H9 (cell line): ENCODE results near the gene RNASEH2B. TPM values are rescaled to one million over a fixed set of nuclear protein-coding genes. Genes with fewer than 3 reads are reported as not detected.

Experiments used
- DNase-seq: peaks from one replicate; pipeline ENCODE4 v3.0.0-alpha.2; 2017
- H2AFZ ChIP-seq: one replicate; pipeline ENCODE4 v1.6.1; 2013; ENCODE audit warnings: mild to moderate bottlenecking, low read length, control low read depth, moderate library complexity
- H2AK5ac ChIP-seq: 2 replicates; pipeline ENCODE4 v1.6.1; 2013; ENCODE audit warnings: low read length, control low read depth, mixed read lengths; ENCODE audit not compliant: insufficient read length
- H2BK120ac ChIP-seq: one replicate; pipeline ENCODE4 v1.6.1; 2013; ENCODE audit warnings: low read depth, mild to moderate bottlenecking, low read length, control low read depth, inconsistent platforms; ENCODE audit not compliant: poor library complexity, severe bottlenecking
- H2BK12ac ChIP-seq: 2 replicates; pipeline ENCODE4 v1.6.1; 2013; ENCODE audit warnings: low read length, control low read depth, mixed read lengths, low read depth; ENCODE audit not compliant: insufficient read length
- H2BK15ac ChIP-seq: 2 replicates; pipeline ENCODE4 v1.6.1; 2013; ENCODE audit warnings: low read depth, low read length, control low read depth
- H2BK20ac ChIP-seq: one replicate; pipeline ENCODE4 v1.6.1; 2013; ENCODE audit warnings: low read depth, mild to moderate bottlenecking, low read length, control low read depth, inconsistent platforms; ENCODE audit not compliant: poor library complexity, severe bottlenecking
- H2BK5ac ChIP-seq: 2 replicates; pipeline ENCODE4 v1.6.1; 2013; ENCODE audit warnings: low read length, control low read depth, mixed read lengths; ENCODE audit not compliant: insufficient read length
- H3K14ac ChIP-seq: 2 replicates; pipeline ENCODE4 v1.6.1; 2013; ENCODE audit warnings: low read length, control low read depth; ENCODE audit not compliant: insufficient read depth
- H3K18ac ChIP-seq: 2 replicates; pipeline ENCODE4 v1.6.1; 2013; ENCODE audit warnings: low read depth, mild to moderate bottlenecking, mixed read lengths, low read length, control low read depth; ENCODE audit not compliant: insufficient read length
- H3K23ac ChIP-seq: 2 replicates; pipeline ENCODE4 v1.6.1; 2013; ENCODE audit warnings: low read length, control low read depth, mixed read lengths, low read depth; ENCODE audit not compliant: insufficient read length
- H3K23me2 ChIP-seq: 2 replicates; pipeline ENCODE4 v1.6.1; 2013; ENCODE audit warnings: low read depth, mild to moderate bottlenecking, mixed read lengths, low read length, control low read depth; ENCODE audit not compliant: insufficient read length, poor library complexity, severe bottlenecking
- H3K27ac ChIP-seq: 2 replicates; pipeline ENCODE4 v1.5.1; 2013; ENCODE audit warnings: low read length, control low read depth, mixed read lengths, low read depth; ENCODE audit not compliant: insufficient read length
- H3K27me3 ChIP-seq: 2 replicates; pipeline ENCODE4 v1.6.1; 2013; ENCODE audit warnings: low read length, control low read depth, inconsistent platforms; ENCODE audit not compliant: insufficient read depth
- H3K4ac ChIP-seq: 2 replicates; pipeline ENCODE4 v1.6.1; 2013; ENCODE audit warnings: low read depth, mild to moderate bottlenecking, control low read depth, inconsistent platforms, low read length, moderate library complexity
- H3K4me1 ChIP-seq: 2 replicates; pipeline ENCODE4 v1.6.1; 2013; ENCODE audit warnings: low read length, control low read depth, inconsistent platforms; ENCODE audit not compliant: insufficient read depth
- H3K4me2 ChIP-seq: 2 replicates; pipeline ENCODE4 v1.6.1; 2013; ENCODE audit warnings: low read length, control low read depth, mixed read lengths; ENCODE audit not compliant: insufficient read length, insufficient read depth
- H3K56ac ChIP-seq: 2 replicates; pipeline ENCODE4 v1.6.1; 2013; ENCODE audit warnings: low read depth, mild to moderate bottlenecking, mixed read lengths, low read length, control low read depth; ENCODE audit not compliant: insufficient read length
- H3K79me1 ChIP-seq: 2 replicates; pipeline ENCODE4 v1.6.1; 2013; ENCODE audit warnings: low read depth, mild to moderate bottlenecking, moderate library complexity, low read length, control low read depth, inconsistent platforms; ENCODE audit not compliant: insufficient read depth, poor library complexity, severe bottlenecking
- H3K79me2 ChIP-seq: 2 replicates; pipeline ENCODE4 v1.6.1; 2013; ENCODE audit warnings: low read length, control low read depth, inconsistent platforms; ENCODE audit not compliant: insufficient read depth
- H3K9ac ChIP-seq: 2 replicates; pipeline ENCODE4 v1.6.1; 2013; ENCODE audit warnings: low read length, control low read depth, mixed read lengths; ENCODE audit not compliant: insufficient read length; ENCODE audit errors: extremely low read depth
- H3K9me3 ChIP-seq: one replicate; pipeline ENCODE4 v1.6.1; 2013; ENCODE audit warnings: low read depth, low read length, inconsistent platforms; ENCODE audit not compliant: control insufficient read depth
- H3T11ph ChIP-seq: one replicate; pipeline ENCODE4 v1.6.1; 2013; ENCODE audit warnings: mild to moderate bottlenecking, low read length, control low read depth, inconsistent platforms
- H4K20me1 ChIP-seq: one replicate; pipeline ENCODE4 v1.6.1; 2013; ENCODE audit not compliant: control insufficient read depth, insufficient read length, insufficient read depth
- H4K5ac ChIP-seq: 2 replicates; pipeline ENCODE4 v1.6.1; 2013; ENCODE audit warnings: low read depth, mild to moderate bottlenecking, mixed read lengths, low read length, control low read depth; ENCODE audit not compliant: insufficient read length
- H4K8ac ChIP-seq: replicated peaks from 2 replicates; pipeline ENCODE4 v1.6.1; 2013; ENCODE audit warnings: low read length, control low read depth, mixed read lengths, low read depth; ENCODE audit not compliant: insufficient read length
- H4K91ac ChIP-seq: 2 replicates; pipeline ENCODE4 v1.6.1; 2013; ENCODE audit warnings: low read depth, mild to moderate bottlenecking, moderate library complexity, mixed read lengths, low read length, control low read depth; ENCODE audit not compliant: insufficient read length
- H3K27ac Mint-ChIP-seq, 3 experiments: 2 replicates in 2 of 3; 3 replicates in 1 of 3; pipeline ENCODE4 v1.8.0; 2020 to 2021; ENCODE audit warnings: mixed read lengths in 3 of 3, mild to moderate bottlenecking in 1 of 3, moderate library complexity in 1 of 3
- H3K27me3 Mint-ChIP-seq: 2 replicates; pipeline ENCODE4 v1.8.0; 2021; ENCODE audit warnings: low read depth, mild to moderate bottlenecking, moderate library complexity, mixed read lengths
- H3K36me3 Mint-ChIP-seq, 3 experiments: 2 replicates in 2 of 3; 3 replicates in 1 of 3; pipeline ENCODE4 v1.8.0; 2020 to 2021; ENCODE audit warnings: low read depth in 3 of 3, mixed read lengths in 3 of 3; ENCODE audit not compliant: insufficient read depth in 1 of 3
- H3K4me1 Mint-ChIP-seq, 2 experiments: 2 replicates each; pipeline ENCODE4 v1.8.0; 2020; ENCODE audit warnings: mixed read lengths in 2 of 2
- H3K4me3 Mint-ChIP-seq, 2 experiments: 2 replicates in 1 of 2; 3 replicates in 1 of 2; pipeline ENCODE4 v1.8.0; 2020 to 2021; ENCODE audit warnings: mild to moderate bottlenecking in 2 of 2, mixed read lengths in 2 of 2, moderate library complexity in 1 of 2
- H3K9me3 Mint-ChIP-seq, 2 experiments: 2 replicates in 1 of 2; 3 replicates in 1 of 2; pipeline ENCODE4 v1.8.0; 2020; ENCODE audit warnings: mild to moderate bottlenecking in 2 of 2, mixed read lengths in 2 of 2, moderate library complexity in 1 of 2
- WGBS: extraction: QIAGEN DNeasy Blood & Tissue Kit; methylation state at CpG from one replicate; pipeline ENCODE4 v1.1.7; 2013; ENCODE audit warnings: missing lambda C conversion rate, low lambda C conversion rate, mixed read lengths; ENCODE audit not compliant: insufficient read length; ENCODE audit errors: extremely low coverage; 5-methylcytosine and 5-hydroxymethylcytosine counted together
- total RNA-seq: library from RNA; stranded (reverse); gene quantifications from 2 replicates; pipeline ENCODE4 v1.2.1, GENCODE V29; 2021
- TF ChIP-seq, protein P1 (sequence below): fragments of 200-600 bp; sonication (generic); conservative IDR thresholded peaks from 3 replicates; pipeline ENCODE4 v1.8.0; 2021; ENCODE audit warnings: antibody characterized with exemption, mild to moderate bottlenecking

The RNASEH2B gene
- total RNA-seq, 1 experiment from 2014 or later, result 53.9 TPM

DNA sequence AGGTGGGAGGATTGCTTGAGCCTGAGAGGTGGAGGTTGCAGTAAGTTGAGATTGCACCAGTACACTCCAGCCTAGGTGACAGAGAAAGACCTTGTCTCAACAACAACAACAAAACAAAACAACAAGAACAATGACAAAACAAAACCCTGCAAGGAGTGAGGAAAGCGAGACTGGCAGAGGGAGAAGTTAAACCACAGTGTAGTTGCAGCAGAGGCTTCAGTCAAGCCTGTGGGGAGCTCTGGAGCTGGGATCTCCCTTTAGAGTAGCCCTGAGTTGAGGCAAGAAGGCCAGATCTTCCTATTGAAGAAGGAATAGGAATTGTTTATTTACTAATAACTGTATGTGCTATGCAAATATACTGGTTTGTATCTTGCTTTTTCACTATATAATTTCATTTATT is 25.3 kb upstream of the RNASEH2B start:
- Histone ChIP-seq H3K9me3 (no peaks in the 10 kb centered on the region), H3K14ac (no peak overlapping the region), H2BK15ac (no peak overlapping the region), H3T11ph (no peak overlapping the region), H3K79me1 (no peaks in the 10 kb centered on the region), H4K8ac (no peak overlapping the region), H2AFZ (no peak overlapping the region), H2BK12ac (no peak overlapping the region), H3K18ac (no peak overlapping the region), H3K9ac (no peak overlapping the region), H2AK5ac (no peak overlapping the region), H3K4me2 (no peak overlapping the region), H3K23ac (no peak overlapping the region), H4K20me1 (no peaks in the 10 kb centered on the region), H3K56ac (no peak overlapping the region), H3K4ac (no peak overlapping the region), H4K91ac (no peak overlapping the region), H2BK20ac (no peak overlapping the region), H3K79me2 (no peaks in the 10 kb centered on the region), H2BK5ac (no peak overlapping the region), H4K5ac (no peak overlapping the region), H3K23me2 (no peaks in the 10 kb centered on the region), H3K27ac (no peak overlapping the region), H2BK120ac (no peak overlapping the region), H3K4me1 (no peaks in the 10 kb centered on the region), H3K27me3 (no peaks in the 10 kb centered on the region)
- DNase-seq, result no peak
- TF ChIP-seq, protein P1, sequence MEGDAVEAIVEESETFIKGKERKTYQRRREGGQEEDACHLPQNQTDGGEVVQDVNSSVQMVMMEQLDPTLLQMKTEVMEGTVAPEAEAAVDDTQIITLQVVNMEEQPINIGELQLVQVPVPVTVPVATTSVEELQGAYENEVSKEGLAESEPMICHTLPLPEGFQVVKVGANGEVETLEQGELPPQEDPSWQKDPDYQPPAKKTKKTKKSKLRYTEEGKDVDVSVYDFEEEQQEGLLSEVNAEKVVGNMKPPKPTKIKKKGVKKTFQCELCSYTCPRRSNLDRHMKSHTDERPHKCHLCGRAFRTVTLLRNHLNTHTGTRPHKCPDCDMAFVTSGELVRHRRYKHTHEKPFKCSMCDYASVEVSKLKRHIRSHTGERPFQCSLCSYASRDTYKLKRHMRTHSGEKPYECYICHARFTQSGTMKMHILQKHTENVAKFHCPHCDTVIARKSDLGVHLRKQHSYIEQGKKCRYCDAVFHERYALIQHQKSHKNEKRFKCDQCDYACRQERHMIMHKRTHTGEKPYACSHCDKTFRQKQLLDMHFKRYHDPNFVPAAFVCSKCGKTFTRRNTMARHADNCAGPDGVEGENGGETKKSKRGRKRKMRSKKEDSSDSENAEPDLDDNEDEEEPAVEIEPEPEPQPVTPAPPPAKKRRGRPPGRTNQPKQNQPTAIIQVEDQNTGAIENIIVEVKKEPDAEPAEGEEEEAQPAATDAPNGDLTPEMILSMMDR, result no peak
- Mint-ChIP-seq H3K4me1 (0 out of 4 replicates have a peak, but pooled peaks cover 0 to 2% of the 10 kb centered on the region in 2 experiments), H3K9me3 (no peaks in the 10 kb centered on the region), H3K27me3 (no peaks in the 10 kb centered on the region; the same call in 1 of the 2 replicates), H3K27ac (no peak overlapping the region), H3K36me3 (peaks cover 0 to 3% (median 0%) of the 10 kb centered on the region in 3 experiments; a peak in 2 of 7 replicates), H3K4me3 (no peak overlapping the region)
- WGBS, result no CpG with 5 or more reads among the region's 1 CpG
